Hepatocyte (in vitro differentiated cells): ENCODE measurements around the gene PIK3R5.

Experiments
- EZH2 ChIP-seq: fragments of 200-600 bp; sonication (generic); IDR thresholded peaks from 2 replicates; pipeline ENCODE4 v1.6.1; 2016; ENCODE audit warnings: antibody characterized with exemption, mild to moderate bottlenecking, borderline replicate concordance
- TF ChIP-seq, protein P1 (sequence below): fragments of 200-600 bp; sonication (generic); IDR thresholded peaks from 2 replicates; pipeline ENCODE4 v1.5.1; 2016; ENCODE audit warnings: antibody characterized with exemption, mild to moderate bottlenecking; ENCODE audit not compliant: poor library complexity

DNA sequence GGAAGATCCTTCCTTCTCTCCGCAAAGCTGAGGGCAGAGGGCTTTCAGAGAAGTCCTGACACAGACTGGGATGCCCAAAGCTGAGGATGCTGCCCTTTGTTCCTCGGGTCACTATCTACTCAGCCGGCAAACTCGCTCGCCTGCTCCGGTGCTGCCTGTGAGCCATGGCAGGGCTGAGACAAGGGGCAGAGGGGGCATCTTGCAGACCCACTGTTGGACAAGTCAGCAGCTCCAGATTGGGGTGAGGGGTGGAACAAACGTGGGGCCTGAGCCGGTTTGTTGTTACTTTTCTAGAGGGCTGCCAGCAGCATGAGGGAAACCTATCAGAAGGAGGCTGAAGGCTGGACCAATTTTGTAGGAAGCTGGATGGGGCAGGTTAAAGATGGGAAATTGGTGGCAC lies 51.0 kb downstream of the PIK3R5 start:
- TF ChIP-seq, protein P1, sequence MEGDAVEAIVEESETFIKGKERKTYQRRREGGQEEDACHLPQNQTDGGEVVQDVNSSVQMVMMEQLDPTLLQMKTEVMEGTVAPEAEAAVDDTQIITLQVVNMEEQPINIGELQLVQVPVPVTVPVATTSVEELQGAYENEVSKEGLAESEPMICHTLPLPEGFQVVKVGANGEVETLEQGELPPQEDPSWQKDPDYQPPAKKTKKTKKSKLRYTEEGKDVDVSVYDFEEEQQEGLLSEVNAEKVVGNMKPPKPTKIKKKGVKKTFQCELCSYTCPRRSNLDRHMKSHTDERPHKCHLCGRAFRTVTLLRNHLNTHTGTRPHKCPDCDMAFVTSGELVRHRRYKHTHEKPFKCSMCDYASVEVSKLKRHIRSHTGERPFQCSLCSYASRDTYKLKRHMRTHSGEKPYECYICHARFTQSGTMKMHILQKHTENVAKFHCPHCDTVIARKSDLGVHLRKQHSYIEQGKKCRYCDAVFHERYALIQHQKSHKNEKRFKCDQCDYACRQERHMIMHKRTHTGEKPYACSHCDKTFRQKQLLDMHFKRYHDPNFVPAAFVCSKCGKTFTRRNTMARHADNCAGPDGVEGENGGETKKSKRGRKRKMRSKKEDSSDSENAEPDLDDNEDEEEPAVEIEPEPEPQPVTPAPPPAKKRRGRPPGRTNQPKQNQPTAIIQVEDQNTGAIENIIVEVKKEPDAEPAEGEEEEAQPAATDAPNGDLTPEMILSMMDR: no peak
- TF ChIP-seq EZH2: no peak
